GM12878 (cell line): ENCODE data around the gene GINS1. TPM values are rescaled to one million over a fixed set of nuclear protein-coding genes. Genes with fewer than 3 reads are reported as not detected.

Source experiments
- ATAC-seq: fragments of 200-7000 bp; cut with Tn5 transposase; 3 replicates; pipeline ENCODE4 v1.9.1; 2020; ENCODE audit warnings: mild to moderate bottlenecking, moderate library complexity
- BruUV-seq: library from RNA; stranded (reverse); fragments of 400-500 nt; replicated peaks from 2 replicates; lab custom pipeline; 2021; lab: Mats Ljungman, UMichigan
- CTCF ChIA-PET: fragments of 300-600 bp; sonication (Branson Sonifier 250); formaldehyde crosslinking; extraction: SDS; loops from one replicate; lab custom pipeline; 2021; ENCODE audit warnings: inconsistent platforms; lab: Yijun Ruan, JAX
- POLR2A ChIA-PET: fragments of 350-600 bp; formaldehyde crosslinking; extraction: SDS; loops from one replicate; lab custom pipeline; 2021; ENCODE audit warnings: inconsistent platforms; lab: Charles Lee
- RAD21 ChIA-PET: fragments of 300-600 bp; sonication (Branson Sonifier 250); formaldehyde crosslinking; loops from one replicate; lab custom pipeline; 2023; ENCODE audit warnings: antibody characterized with exemption; ENCODE audit not compliant: unreplicated experiment; lab: Charles Lee
- SMC1A ChIA-PET: fragments of 300-600 bp; sonication (Branson Sonifier 250); formaldehyde crosslinking; loops from one replicate; lab custom pipeline; 2023; ENCODE audit not compliant: unreplicated experiment, uncharacterized antibody; lab: Charles Lee
- DNase-seq: peaks from one replicate; pipeline ENCODE4 v3.0.0-alpha.2; 2011; ENCODE audit warnings: low read depth, low spot score
- FAIRE-seq: peaks from 3 replicates; lab custom pipeline; 2011; peaks lifted over from hg19 to GRCh38; lab: Jason Lieb, UNC
- H2AFZ ChIP-seq: 2 replicates; pipeline ENCODE4 v1.6.0; 2011; ENCODE audit warnings: low read depth, low read length, control low read depth; ENCODE audit not compliant: control insufficient read depth
- H3K27ac ChIP-seq: 2 replicates; pipeline ENCODE4 v1.5.1; 2011; ENCODE audit warnings: control low read depth; ENCODE audit not compliant: control insufficient read depth, insufficient read depth
- H3K27me3 ChIP-seq, 2 experiments: replicated peaks in 1 of 2; 2 replicates each; pipeline versions ENCODE4 v1.6.0 to v1.6.1; 2011; ENCODE audit warnings: low read length in 1 of 2; ENCODE audit not compliant: control insufficient read depth in 2 of 2, insufficient read depth in 2 of 2
- H3K36me3 ChIP-seq, 2 experiments: 2 replicates each; pipeline ENCODE4 v1.5.1; 2011; ENCODE audit warnings: low read length in 1 of 2; ENCODE audit not compliant: control insufficient read depth in 2 of 2, insufficient read depth in 2 of 2
- H3K4me1 ChIP-seq: 2 replicates; pipeline ENCODE4 v1.6.1; 2011; ENCODE audit warnings: mild to moderate bottlenecking, low read length, moderate library complexity, mixed read lengths; ENCODE audit not compliant: control insufficient read depth, insufficient read depth
- H3K4me2 ChIP-seq: 2 replicates; pipeline ENCODE4 v1.6.0; 2011; ENCODE audit warnings: control low read depth; ENCODE audit not compliant: control insufficient read depth, insufficient read depth
- H3K4me3 ChIP-seq: fragments of 200-600 bp; sonication (generic); 2 replicates; pipeline ENCODE4 v1.5.1; 2016
- H3K79me2 ChIP-seq: 2 replicates; pipeline ENCODE4 v1.6.0; 2011; ENCODE audit warnings: low read length; ENCODE audit not compliant: control insufficient read depth, insufficient read depth
- H3K9ac ChIP-seq: 2 replicates; pipeline ENCODE4 v1.8.0; 2011; ENCODE audit warnings: low read length, control low read depth, mixed read lengths; ENCODE audit not compliant: control insufficient read depth, insufficient read depth
- H3K9me3 ChIP-seq: replicated peaks from 3 replicates; pipeline ENCODE4 v1.5.1; 2011; ENCODE audit warnings: mild to moderate bottlenecking, low read length; ENCODE audit not compliant: control insufficient read depth, insufficient read depth
- H4K20me1 ChIP-seq: 2 replicates; pipeline ENCODE4 v1.6.0; 2011; ENCODE audit not compliant: control insufficient read depth, insufficient read depth
- CHD1 ChIP-seq: IDR thresholded peaks from 2 replicates; pipeline ENCODE4 v1.6.1; 2012; ENCODE audit warnings: low read depth, low read length, improper control_type of control experiment
- CREM ChIP-seq: IDR thresholded peaks from 2 replicates; pipeline ENCODE4 v1.6.1; 2014; ENCODE audit warnings: antibody characterized with exemption, low read depth
- EED ChIP-seq: sonication (generic); IDR thresholded peaks from 2 replicates; pipeline ENCODE4 v1.6.1; 2016; ENCODE audit warnings: antibody characterized with exemption, low read depth
- HDAC6 ChIP-seq: fragments of 200-600 bp; sonication (generic); IDR thresholded peaks from one replicate; pipeline ENCODE4 v1.8.0; 2017; ENCODE audit warnings: antibody characterized with exemption; ENCODE audit not compliant: unreplicated experiment
- KDM1A ChIP-seq: fragments of 200-600 bp; sonication (generic); IDR thresholded peaks from 2 replicates; pipeline ENCODE4 v1.6.1; 2016; ENCODE audit warnings: borderline replicate concordance
- NR2C2 ChIP-seq: IDR thresholded peaks from 2 replicates; pipeline ENCODE4 v1.6.1; 2011; ENCODE audit warnings: borderline replicate concordance, low read depth; ENCODE audit not compliant: control insufficient read depth, insufficient read length
- POLR2A ChIP-seq: IDR thresholded peaks from 2 replicates; pipeline ENCODE4 v1.6.1; 2011; ENCODE audit warnings: low read depth, mild to moderate bottlenecking, low read length
- SMAD1 ChIP-seq: fragments of 450-650 bp; IDR thresholded peaks from 2 replicates; pipeline ENCODE4 v1.6.1; 2018; ENCODE audit warnings: mild to moderate bottlenecking, low read depth; ENCODE audit not compliant: partially characterized antibody
- SMAD5 ChIP-seq: IDR thresholded peaks from 2 replicates; pipeline ENCODE4 v1.6.1; 2016; ENCODE audit warnings: antibody characterized with exemption, low read depth
- STAT3 ChIP-seq: IDR thresholded peaks from 2 replicates; pipeline ENCODE4 v1.6.1; 2011; ENCODE audit warnings: low read depth, low read length, improper control_type of control experiment
- TCF7 ChIP-seq: IDR thresholded peaks from 2 replicates; pipeline ENCODE4 v1.6.1; 2014; ENCODE audit warnings: antibody characterized with exemption, borderline replicate concordance
- WGBS: methylation state at CpG from one replicate; pipeline ENCODE4 v1.1.6; 2016; ENCODE audit warnings: low lambda C conversion rate; ENCODE audit not compliant: insufficient replicate concordance, insufficient coverage; ENCODE audit errors: missing lambda C conversion rate; 5-methylcytosine and 5-hydroxymethylcytosine counted together
- in situ Hi-C: fragments of 300-500 bp; cut with MboI; formaldehyde crosslinking; loops from 9 replicates; pipeline ENCODE4 v1.14.3; 2018; ENCODE audit warnings: mixed read lengths
- intact Hi-C: fragments of 100-400 bp; cut with micrococcal nuclease; formaldehyde crosslinking; loops from one replicate; pipeline ENCODE4 v1.14.2; 2022; ENCODE audit not compliant: unreplicated experiment
- polyA plus RNA-seq, 11 experiments: library from polyadenylated mRNA; depleted of rRNA in 4 of 11; unstranded in 6 of 11; stranded (reverse) in 5 of 11; fragments of >200 nt; fragmentation: Nextera tagmentation in 4 of 11; fragmentation: Illumina TruSeq in 1 of 11; extraction: Ambion mirVana in 4 of 11; extraction: Trizol in 1 of 11; gene quantifications; 1 replicate in 1 of 11; 2 replicates in 10 of 11; pipeline versions ENCODE4 v1.2.1 to v1.2.3, GENCODE V29; 2011 to 2016; ENCODE audit warnings: inconsistent platforms in 2 of 11, missing spikeins in 2 of 11, low read depth in 1 of 11
- total RNA-seq, 4 experiments: library from RNA; depleted of rRNA in 3 of 4; stranded (reverse); fragments of >200 nt in 3 of 4; fragmentation: Illumina TruSeq in 1 of 4; extraction: Trizol in 1 of 4; gene quantifications; 2 replicates each; pipeline versions ENCODE4 v1.2.1 to v1.2.3, GENCODE V29; 2013 to 2021

The GINS1 gene
- total and polyA plus RNA-seq, 10 of the 15 experiments (the other 5 are each of a cell fraction or from before 2014, with no cell fraction given) = 13.0 to 44.6 (median 30.3) TPM

DNA sequence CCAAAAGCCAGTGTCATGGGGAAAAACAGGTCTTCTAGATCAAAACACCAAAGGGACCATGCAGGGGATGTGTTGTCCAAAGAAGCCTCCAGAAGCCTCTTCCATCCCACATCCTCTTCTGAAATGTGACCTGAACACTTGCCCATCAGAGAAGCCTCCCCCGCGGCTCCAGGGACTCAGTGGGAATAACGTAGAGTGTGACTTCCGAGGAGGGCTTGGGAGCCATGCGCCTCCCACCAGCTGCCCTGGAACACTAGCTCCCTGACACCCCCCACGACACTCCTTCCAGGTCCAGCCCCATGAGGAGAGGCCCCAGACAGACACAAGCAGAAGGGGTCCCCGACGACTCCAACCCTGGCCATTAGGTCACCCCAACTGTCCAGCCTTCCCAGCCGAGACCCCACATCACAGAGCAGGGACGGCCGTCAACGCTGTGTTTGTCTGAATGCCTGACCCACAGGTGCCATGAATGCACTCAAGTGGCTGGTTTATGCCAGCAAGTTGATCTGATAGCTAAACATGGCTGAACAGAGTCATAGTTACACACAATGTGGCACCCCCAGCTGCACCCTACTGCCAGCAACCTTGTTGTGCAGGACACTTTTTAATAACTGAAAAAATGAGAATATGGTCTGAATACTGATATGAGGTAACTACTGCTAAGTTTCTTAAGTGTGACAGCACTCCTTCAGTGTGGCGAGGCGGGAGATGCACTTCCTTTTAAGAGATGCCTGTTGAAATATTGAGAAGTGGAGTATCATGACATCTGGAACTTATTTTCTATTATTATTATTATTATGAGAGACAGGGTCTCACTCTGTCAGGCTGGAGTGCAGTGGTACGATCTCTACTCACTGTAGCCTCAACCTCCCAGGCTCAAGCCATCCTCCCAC, 58.0 kb downstream of the GINS1 start:
- FAIRE-seq (no peak), ATAC-seq (no peak), DNase-seq (no peak)
- H3K36me3 ChIP-seq = no peaks in the 10 kb centered on the region
- H4K20me1 ChIP-seq = no peaks in the 10 kb centered on the region
- TF ChIP-seq NR2C2 (no peak), CHD1 (no peak), EED (no peak), KDM1A (no peak), SMAD1 (no peak), CREM (no peak), TCF7 (no peak), HDAC6 (no peak), STAT3 (no peak), POLR2A (no peak), SMAD5 (no peak)
- no peaks in the 10 kb centered on the region for H3K4me1 ChIP-seq
- POLR2A ChIA-PET = no interaction called here
- CTCF ChIA-PET = no interaction called here
- intact Hi-C loops = no loop called here
- H3K9me3 ChIP-seq = no peaks in the 10 kb centered on the region
- RAD21 ChIA-PET = no interaction called here
- H3K27me3 ChIP-seq = no peaks in the 10 kb centered on the region; a peak in 2 of 4 replicates
- 40% methylated on average over 15 of the region's 15 CpGs for WGBS
- H3K27ac ChIP-seq = no peak overlapping the region
- no peak overlapping the region for H3K4me3 ChIP-seq
- no peak overlapping the region for H3K9ac ChIP-seq
- H3K79me2 ChIP-seq = no peaks in the 10 kb centered on the region
- BruUV-seq = no TSS peak
- no peak overlapping the region for H3K4me2 ChIP-seq
- SMC1A ChIA-PET = no interaction called here
- no peak overlapping the region for H2AFZ ChIP-seq
- in situ Hi-C loops = loop anchor here (10.0 kb wide), 1 partner anchor 49 kb away; no protein-coding TSS in a partner anchor
